GM19467 (cell line): ENCODE results near the gene FER.
"Not testable (repeated sequence)": the region's sequence is repeated elsewhere in the genome, so short reads cannot be mapped to it uniquely, and the experiment has no call there.

Experiments
- ATAC-seq: cut with Tn5 transposase; IDR thresholded peaks from one replicate; pipeline ENCODE4 v1.9.1; 2021; ENCODE audit warnings: mild to moderate bottlenecking, moderate library complexity; ENCODE audit not compliant: unreplicated experiment

The FER gene

GRCh38 chr5:108797396-108797795 is 49.7 kb downstream of the FER start:
- ATAC-seq: no peak

- ATAC-seq: no peak
These were observed 50.3 kb downstream of the FER start for GRCh38 chr5:108797986-108798385.

DNA sequence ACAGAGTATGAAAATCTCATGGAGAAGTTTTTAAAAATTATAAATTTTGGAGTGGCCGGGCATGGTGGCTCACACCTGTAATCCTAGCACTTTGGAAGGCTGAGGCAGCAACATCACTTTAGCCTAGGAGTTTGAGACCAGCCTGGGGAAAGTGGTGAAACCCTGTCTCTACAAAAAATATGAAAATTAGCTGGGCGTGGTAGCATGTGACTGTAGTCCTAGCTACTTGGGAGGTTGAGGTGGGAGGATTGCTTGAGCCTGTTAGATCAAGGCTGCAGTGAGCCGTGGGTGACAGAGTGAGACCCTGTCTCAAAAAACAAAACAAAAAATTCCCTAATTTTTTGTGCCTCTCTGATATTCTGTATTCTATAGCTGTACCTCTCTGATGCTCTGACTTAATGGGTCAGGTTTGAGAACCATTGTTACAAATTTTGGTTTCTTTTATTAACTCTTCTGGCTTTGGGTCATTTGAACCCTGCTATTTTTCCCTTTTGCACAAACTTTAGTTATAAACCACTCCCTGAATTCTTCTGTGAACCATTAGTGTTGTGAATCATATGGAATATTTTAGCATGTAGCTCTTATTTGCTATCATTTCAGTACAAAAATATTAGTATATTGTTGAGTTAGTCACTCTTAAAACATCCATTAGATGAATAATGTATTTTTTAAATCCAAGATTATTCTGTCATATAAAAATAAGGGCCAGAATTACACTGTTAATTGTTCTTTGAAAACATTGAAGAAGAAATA is 51.0 kb downstream of the FER start:
- ATAC-seq: no peak

DNA sequence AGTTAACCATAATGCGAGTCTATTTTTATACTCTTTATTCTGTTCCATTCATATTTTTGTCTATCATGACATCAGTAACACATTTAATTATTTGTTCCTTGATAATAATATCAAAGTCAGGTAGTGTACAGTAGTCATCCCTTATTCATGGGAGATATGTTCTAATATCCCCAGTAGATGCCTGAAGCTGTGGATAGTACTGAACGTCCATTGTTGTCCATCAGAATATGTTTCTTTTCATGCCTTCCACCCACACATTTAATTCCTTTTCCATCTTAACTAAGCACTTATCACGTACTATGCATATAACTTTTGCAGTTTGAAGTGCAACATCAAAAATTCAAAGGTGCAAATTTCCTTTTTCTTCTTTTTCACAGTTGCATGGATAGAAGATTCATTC is 53.6 kb downstream of the FER start:
- no peak for ATAC-seq

- no peak for ATAC-seq
These were observed 54.1 kb downstream of the FER start for GRCh38 chr5:108801776-108802175.

GRCh38 chr5:108810717-108811116 is 63.0 kb downstream of the FER start:
- ATAC-seq: no peak

GRCh38 chr5:108813673-108814072 is 66.0 kb downstream of the FER start:
- no peak for ATAC-seq

GRCh38 chr5:108814551-108814950 is 66.9 kb downstream of the FER start:
- no peak for ATAC-seq

DNA sequence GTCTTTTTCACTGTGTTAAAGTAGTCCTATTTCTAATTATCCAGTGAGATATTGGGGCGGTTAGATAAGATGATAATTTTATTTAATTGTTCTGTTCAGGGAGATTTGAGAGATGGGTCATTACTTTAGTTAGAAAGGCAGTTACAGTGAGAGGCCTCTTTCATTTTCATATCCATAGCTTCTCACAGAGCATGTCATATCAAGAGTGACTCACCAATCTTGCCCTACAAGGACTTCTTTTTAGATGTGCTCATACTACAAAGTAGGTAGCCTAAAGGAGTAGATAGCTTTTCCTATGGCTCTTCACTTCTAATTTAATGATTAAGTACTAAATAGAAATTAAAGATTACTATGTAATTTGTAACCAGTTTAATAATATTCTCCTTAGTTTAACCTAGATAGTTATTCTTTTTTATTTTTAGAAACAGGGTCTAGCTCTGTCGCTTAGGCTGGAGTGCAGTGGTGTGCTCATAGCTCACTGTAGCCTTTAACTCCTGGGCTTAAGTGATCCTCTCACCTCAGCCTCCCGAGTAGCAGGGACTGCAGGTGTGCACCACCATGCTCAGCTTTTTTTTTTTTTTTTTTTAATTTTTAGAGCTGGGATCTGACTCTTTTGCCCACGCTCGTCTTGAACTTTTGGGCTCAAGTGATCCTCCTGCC is 71.0 kb downstream of the FER start:
- peak; percentile 95 for ATAC-seq

- ATAC-seq: no peak
These were observed 73.3 kb downstream of the FER start for GRCh38 chr5:108820983-108821382.

DNA sequence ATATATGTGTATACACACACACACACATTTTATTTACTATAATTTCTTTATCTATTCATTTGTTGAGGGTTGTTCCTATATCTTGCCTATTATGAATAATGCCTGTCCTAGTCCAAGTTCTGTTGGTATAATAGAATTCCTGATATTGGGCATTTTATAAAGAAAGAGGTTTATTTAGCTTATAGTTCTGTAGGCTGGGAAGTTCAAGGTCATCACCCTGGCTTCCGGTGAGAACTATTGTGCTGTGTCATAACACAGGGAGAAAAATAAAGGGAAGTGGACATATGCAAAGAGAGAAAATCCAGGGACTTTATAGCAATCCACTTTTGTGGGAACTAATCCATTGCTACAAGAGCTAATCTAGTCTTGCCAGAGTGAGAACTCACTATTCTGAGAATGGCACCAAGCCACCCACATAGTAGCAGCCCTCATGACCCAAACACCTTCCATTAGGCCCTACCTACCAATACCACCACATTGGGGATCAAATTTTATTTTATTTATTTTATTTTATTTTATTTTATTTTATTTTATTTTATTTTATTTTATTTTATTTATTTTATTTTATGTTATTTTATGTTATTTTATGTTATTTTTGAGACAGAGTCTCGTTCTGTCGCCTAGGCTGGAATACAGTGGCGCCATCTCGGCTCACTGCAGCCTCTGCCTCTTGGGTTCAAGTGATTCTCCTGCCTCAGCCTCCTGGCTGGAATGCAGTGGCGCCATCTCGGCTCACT is 74.7 kb downstream of the FER start:
- ATAC-seq: no peak

DNA sequence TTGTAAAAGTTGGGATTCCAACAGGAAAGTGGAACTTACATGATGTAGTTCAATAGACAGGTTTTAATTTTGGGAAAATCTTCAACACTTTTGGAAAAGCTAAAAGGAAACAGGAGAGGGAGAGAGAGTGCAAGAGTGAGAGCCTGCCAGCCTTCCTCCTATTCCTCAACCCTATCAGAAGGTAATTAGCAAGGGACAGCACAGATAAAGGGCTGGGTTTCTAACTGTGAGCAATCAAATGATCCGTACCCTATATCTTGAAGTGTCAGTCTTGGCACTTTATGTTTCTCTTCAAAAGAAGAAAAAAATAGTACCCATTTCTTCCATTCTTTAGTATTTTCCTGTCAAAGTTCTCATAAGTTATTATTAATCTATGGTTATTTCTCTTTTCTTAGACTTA is 79.4 kb downstream of the FER start:
- no peak for ATAC-seq

DNA sequence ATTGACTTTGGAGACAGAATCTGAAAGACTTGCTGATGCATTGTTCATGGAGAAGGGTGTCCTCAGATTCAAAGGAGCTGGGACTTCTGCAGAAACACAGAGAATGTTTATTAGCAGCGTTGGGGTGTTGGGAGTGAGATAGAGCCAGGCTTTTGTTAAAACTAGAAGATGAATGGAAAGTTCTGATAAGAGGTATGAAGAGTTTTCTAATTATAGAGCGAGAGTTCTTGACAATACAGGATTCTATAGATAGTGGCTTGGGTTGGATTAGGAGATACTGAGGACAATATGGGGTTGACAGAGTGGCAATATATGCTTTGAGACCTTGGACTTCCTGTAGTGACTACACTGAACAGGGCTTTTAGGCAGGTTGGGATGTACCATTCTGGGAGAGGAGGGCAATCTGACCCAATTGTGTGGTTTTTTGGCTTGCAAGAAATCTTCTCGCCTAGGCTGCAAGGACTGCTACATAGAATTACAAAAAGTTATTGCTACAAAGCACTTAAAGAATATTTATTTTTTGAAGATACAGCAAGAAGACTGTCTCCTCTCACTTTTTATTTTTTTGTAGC is 83.1 kb downstream of the FER start:
- no peak for ATAC-seq

- no peak for ATAC-seq
These were observed 88.8 kb downstream of the FER start for GRCh38 chr5:108836492-108836891.

GRCh38 chr5:108842260-108842941 is 94.7 kb downstream of the FER start:
- ATAC-seq: not testable (repeated sequence)

- ATAC-seq: not testable (repeated sequence)
These were observed 103.4 kb downstream of the FER start for GRCh38 chr5:108851129-108851528.

GRCh38 chr5:108857905-108858304 is 110.2 kb downstream of the FER start:
- ATAC-seq: no peak

- peak; percentile 91 for ATAC-seq
These were observed 111.3 kb downstream of the FER start for GRCh38 chr5:108858959-108859358.

DNA sequence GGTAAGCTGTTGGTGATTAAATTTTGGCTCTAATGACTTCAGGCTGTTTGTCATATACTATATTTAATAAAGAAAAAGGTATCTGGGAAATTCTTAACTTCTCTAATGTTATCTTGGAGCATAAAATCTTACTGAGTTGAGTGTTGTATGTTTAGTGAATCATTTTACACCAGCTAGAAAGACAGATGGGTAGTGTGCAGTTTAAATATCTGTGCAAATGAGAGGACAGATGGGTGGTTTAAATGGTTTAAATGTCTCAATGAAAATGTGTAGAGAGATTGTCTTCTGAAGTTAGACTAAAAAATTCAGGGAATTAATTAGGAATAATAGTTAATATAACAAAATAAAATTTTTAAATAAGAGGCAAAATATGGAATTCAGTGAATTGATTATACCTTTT is 114.5 kb downstream of the FER start:
- no peak for ATAC-seq

DNA sequence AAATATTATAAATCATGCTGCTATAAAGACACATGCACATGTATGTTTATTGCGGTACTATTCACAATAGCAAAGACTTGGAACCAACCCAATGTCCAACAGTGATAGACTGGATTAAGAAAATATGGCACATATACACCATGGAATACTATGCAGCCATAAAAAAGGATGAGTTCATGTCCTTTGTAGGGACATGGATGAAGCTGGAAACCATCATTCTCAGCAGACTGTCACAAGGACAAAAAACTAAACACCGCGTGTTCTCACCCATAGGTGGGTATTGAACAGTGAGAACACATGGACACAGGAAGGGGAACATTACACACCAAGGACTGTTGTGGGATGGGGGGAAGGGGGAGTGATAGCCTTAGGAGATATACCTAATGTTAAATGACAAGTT is 118.4 kb downstream of the FER start:
- ATAC-seq: not testable (repeated sequence)

GRCh38 chr5:108867656-108868055 is 120.0 kb downstream of the FER start:
- ATAC-seq: no peak
